ENCODE results near the gene CCL22.
"Not testable (repeated sequence)": the region's sequence is repeated elsewhere in the genome, so short reads cannot be mapped to it uniquely, and the experiment has no call there.

Gene CCL22

GRCh38 chr16:57358527-57359095 lies at the start of gene CCL22:
Gene CCL22, plus strand, starts transcription at chr16:57358783. Its CDS starts 34 bp downstream, at chr16:57358817.
- in situ Hi-C loops (cut with MboI; ENCODE audit: low sequenced_read_pairs): no loop called here

- in situ Hi-C loops (cut with MboI; ENCODE audit: low sequenced_read_pairs): no loop called here
Observed at GRCh38 chr16:57310801-57311200, 47.8 kb upstream of the CCL22 start.

GRCh38 chr16:57313509-57313908 lies 45.1 kb upstream of the CCL22 start:
- in situ Hi-C loops (cut with MboI; ENCODE audit: low sequenced_read_pairs): no loop called here

GRCh38 chr16:57314161-57314785 lies 44.3 kb upstream of the CCL22 start:
- in situ Hi-C loops (cut with MboI; ENCODE audit: low sequenced_read_pairs): no loop called here

GRCh38 chr16:57315416-57315815 lies 43.2 kb upstream of the CCL22 start:
- in situ Hi-C loops (cut with MboI; ENCODE audit: low sequenced_read_pairs): no loop called here

GRCh38 chr16:57316390-57317017 lies 42.1 kb upstream of the CCL22 start:
- in situ Hi-C loops (cut with MboI; ENCODE audit: low sequenced_read_pairs): no loop called here

- in situ Hi-C loops (cut with MboI; ENCODE audit: low sequenced_read_pairs): no loop called here
Observed at GRCh38 chr16:57318240-57318970, 40.2 kb upstream of the CCL22 start.

GRCh38 chr16:57319646-57320045 lies 38.9 kb upstream of the CCL22 start:
- in situ Hi-C loops (cut with MboI; ENCODE audit: low sequenced_read_pairs): no loop called here

GRCh38 chr16:57324749-57325148 lies 33.8 kb upstream of the CCL22 start:
- in situ Hi-C loops (cut with MboI; ENCODE audit: low sequenced_read_pairs): no loop called here

- in situ Hi-C loops (cut with MboI; ENCODE audit: low sequenced_read_pairs): no loop called here
Observed at GRCh38 chr16:57325458-57325857, 33.1 kb upstream of the CCL22 start.

- in situ Hi-C loops (cut with MboI; ENCODE audit: low sequenced_read_pairs): no loop called here
Observed at GRCh38 chr16:57329718-57330327, 28.8 kb upstream of the CCL22 start.

GRCh38 chr16:57331355-57331754 lies 27.2 kb upstream of the CCL22 start:
- in situ Hi-C loops (cut with MboI; ENCODE audit: low sequenced_read_pairs): no loop called here

- in situ Hi-C loops (cut with MboI; ENCODE audit: low sequenced_read_pairs): no loop called here
Observed at GRCh38 chr16:57333402-57333801, 25.2 kb upstream of the CCL22 start.

- in situ Hi-C loops (cut with MboI; ENCODE audit: low sequenced_read_pairs): no loop called here
Observed at GRCh38 chr16:57335366-57335765, 23.2 kb upstream of the CCL22 start.

GRCh38 chr16:57341062-57341440 lies 17.5 kb upstream of the CCL22 start:
- in situ Hi-C loops (cut with MboI; ENCODE audit: low sequenced_read_pairs): no loop called here

GRCh38 chr16:57341441-57342303 lies 16.9 kb upstream of the CCL22 start:
- in situ Hi-C loops (cut with MboI; ENCODE audit: low sequenced_read_pairs): no loop called here

- in situ Hi-C loops (cut with MboI; ENCODE audit: low sequenced_read_pairs): not testable (repeated sequence)
Observed at GRCh38 chr16:57342606-57343005, 16.0 kb upstream of the CCL22 start.

- in situ Hi-C loops (cut with MboI; ENCODE audit: low sequenced_read_pairs): no loop called here
Observed at GRCh38 chr16:57343221-57343620, 15.4 kb upstream of the CCL22 start.

GRCh38 chr16:57344094-57344493 lies 14.5 kb upstream of the CCL22 start:
- in situ Hi-C loops (cut with MboI; ENCODE audit: low sequenced_read_pairs): not testable (repeated sequence)

- in situ Hi-C loops (cut with MboI; ENCODE audit: low sequenced_read_pairs): no loop called here
Observed at GRCh38 chr16:57345021-57345420, 13.6 kb upstream of the CCL22 start.

Data from HL-60/S4 treated with retinoic acid at 250 ng/mL for 4 days and 3 days (cell line).